Hematopoietic multipotent progenitor cell (in vitro differentiated cells): Measurements from ENCODE around the gene STH. TPM values are rescaled to one million over a fixed set of nuclear protein-coding genes. Genes with fewer than 3 reads are reported as not detected.

Source experiments
- DNase-seq, 3 donors: peaks; one replicate each; pipeline ENCODE4 v3.0.0-alpha.2; 2011 to 2015; ENCODE audit warnings: low read depth in 2 of 3, low spot score in 2 of 3
- total RNA-seq: library from RNA; depleted of rRNA; stranded (reverse); fragments of >200 nt; gene quantifications from one replicate; pipeline ENCODE4 v1.2.3, GENCODE V29; 2012

The STH gene
- total RNA-seq, 1 donor: not detected

DNA sequence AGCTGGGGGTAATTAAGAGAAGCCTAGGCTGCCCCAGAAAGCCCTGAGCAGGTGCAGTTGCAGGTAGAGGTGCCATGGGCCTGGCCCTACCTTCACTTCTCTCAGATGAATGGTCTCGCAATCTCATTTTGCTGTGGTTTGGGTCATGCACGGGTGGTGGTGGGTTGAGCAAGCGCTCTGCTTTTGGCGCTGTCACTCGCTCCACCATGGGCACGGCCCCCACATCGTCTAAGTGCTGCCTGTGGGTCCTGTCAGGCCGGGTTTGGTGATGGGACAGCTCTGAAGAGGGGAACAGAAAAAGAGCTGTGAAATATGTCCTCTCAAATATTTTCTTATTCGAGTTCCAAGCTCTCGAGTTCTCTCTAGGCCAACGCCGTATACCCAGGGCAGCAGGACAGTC lies 39.9 kb downstream of the STH start:
- no peak for DNase-seq

DNA sequence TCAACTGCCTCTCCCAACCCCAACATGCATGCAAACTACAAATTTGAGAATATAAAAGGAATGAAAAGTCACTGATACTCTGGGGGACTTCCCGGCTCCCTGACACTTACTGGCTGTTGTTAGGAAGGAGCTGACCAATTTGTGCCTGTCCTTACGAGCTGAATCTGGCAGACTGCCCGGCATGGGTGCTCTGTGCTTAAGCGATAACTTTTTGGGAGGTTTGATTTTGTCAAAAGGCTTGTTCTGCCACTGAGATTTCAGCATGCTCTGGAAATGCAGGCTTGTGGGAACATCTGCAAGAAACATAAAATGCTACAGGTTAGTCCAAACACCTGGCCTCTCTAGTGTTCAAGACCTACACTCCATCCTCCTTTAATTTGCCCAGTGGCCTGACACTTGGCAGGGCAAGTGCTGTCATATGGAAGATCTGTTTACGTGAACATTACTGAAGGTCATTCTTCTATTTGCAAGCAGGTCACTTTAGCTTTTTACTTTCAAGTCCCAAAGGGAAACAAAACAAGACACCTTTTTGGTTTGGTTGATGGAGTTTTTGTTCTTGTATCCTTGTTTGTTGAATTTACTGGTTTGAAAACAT lies 40.6 kb downstream of the STH start:
- no peak for DNase-seq

DNA sequence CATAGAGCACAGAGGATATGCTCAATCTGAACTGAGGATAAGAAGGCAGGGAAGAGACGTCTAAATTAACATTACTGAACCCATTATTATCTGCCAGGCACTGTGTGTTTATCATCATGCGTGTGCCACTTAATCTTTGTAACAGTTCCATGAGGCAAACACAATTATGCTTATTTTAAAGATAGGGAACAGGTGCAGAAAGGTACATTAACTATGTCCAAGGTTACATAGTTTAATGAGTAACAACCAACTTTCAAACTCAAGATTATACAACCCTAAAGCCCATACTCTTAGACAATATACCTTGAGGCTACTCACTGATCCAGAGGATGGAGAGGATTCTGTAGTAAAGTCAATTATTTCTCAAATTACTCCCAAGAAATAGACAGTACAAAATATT lies 43.2 kb downstream of the STH start:
- DNase-seq: no peak

DNA sequence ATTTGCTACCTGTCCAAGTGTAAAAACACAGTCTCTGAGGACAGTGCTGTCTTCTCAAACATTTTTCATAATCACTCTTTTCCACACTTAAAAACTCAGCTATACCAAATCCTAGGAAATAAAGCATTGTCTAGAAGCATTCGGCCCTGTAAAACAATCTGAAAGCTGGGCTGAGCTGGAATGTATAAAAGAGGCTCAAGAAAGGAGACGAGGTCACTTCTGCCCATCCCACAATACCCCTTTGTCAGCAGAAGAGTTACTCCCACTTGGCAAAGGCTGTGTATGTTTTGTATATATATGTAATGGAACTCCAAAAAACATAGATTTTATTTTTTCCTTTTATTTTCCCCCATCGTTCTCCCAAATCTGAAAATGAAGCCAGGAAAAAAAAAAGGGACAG lies 43.9 kb downstream of the STH start:
- DNase-seq: no peak

DNA sequence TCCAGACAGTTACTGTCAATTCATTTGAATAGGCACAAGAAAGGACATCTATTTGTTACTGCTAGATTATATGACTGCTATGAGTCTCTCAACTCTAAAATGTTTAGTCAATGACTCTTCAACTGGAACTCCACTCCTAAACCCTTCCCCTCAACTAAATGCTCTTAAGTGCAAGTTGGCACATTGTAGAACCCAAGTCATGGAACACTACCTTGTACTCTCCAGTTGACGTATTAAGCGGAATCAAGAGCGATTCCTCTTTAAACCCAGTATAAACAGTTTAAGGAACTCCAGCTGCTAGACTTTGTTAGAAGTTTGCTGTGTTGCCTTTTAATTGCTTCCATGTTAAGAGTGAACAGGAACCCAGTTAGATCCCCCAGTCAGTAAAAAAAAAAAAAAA lies 44.6 kb downstream of the STH start:
- no peak for DNase-seq

DNA sequence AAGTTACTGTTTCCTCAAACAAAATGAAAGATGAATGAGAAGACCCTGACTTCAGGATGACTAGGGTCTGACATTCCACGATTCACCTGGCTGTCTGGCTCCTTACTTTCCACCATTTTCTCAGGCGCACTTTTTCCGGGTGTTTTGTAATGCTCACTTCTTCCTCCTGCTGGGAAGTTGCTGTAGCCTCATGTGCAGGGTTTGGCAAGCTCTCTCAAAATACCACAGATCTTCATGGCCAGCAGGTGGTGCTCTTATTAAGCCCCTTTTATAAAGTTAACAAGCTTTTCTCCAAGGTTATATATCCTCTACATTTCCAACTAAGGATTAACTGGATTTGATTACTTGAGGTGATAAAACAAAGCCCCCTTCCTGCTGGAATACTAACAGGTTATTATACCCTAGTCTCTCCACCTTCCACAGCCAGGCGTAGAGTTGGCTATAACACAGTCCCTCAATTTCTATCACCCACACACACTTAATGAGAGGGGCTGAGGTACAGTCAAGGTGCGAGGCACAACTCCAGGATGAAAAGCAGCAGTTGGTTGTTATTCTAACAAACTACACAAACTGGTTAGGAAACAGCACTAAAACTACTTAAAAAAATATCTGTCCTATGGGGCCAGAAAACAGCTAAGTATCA lies 45.4 kb downstream of the STH start:
- peak in 2 of 3 donors; percentile 74 to 82 for DNase-seq

DNA sequence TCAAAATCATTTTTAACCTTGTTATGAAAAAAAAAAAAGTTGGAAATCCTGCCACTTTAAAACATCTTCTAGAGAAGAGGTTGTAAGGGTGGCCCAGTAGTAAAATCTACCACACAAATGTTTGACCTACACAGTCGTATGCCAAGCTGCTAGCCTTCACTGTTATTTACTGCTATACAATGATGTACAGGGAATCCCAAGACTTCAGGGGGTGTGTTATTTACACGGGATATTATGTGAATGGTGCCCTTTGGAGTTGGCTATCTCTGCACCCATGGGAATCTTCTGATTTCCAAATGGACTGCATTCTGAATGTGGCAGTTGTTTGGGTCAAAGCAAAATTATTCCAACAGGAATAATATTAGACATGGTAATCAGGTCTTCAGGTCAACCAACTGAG lies 45.9 kb downstream of the STH start:
- DNase-seq: no peak

DNA sequence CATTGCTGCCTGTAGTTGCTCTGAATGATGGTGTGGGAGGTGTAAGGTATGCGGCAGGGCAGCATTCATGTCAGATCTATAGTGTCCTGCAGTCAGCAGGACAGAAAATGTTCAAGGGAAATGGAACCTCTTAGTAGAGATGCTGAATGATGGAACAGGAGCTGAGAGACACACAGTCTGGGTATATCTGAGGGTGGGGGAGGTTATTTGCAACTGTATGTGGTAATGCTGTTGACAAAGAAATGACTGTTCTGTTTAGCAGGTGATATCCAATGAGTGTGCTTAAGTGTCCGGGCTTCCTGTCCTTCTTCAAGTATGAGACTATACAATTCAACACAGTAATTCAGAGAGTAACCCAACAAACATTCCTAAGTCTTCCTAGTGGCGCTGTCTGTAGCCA lies 46.6 kb downstream of the STH start:
- no peak for DNase-seq

DNA sequence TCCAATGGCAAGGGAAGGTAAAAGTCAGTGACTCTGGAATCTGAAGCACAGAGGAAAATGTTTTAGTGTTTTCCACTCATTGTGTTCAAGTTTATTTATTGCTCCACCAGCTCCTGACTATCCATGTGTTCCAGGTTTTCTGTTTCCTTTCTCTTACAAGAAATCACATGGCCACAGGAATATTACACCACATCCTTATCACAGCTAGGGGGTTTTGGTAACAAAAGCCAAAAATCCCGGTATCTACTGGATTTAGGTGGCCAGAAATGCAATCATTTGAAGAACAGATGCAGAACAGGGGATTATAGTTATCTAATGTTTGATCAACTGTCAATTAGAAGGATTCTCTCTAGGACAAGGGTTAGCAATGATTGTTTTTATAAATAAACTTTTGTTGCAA lies 47.9 kb downstream of the STH start:
- DNase-seq: no peak

DNA sequence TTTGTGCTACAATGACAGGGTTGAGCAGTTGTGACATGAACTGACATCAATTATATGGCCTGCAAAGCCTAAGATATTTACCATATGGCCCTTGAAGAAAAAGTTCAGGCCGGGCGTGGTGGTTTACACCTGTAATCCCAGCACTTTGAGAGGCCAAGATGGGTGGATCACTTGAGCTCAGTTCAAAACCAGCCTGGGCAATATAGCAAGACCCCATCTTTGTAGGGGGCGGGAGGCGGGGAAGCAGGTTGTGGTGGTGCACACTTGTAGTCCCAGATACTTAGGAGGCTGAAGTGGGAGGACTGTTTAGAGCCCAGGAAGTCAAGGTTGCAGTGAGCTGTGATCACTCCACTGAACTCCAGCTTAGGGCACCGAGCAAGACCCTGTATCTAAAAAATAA lies 48.3 kb downstream of the STH start:
- no peak for DNase-seq

DNA sequence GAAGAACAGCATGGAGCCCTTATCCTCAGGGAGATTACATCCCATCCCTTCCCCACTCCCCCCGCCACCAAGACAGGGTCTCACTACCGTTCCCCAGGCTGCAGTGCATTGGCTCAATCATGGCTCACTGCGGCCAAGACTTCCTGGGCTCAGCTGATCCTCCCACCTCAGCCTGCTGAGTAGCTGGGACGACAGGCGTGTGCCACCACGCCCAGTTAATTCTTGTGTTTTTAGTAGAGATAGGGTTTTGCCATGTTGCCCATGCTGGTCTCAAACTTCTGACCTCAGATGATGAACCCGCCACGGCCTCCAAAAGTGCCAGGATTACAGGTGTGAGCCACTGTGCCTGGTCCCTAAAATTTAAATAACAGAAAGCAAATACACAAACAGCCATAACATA lies 48.8 kb downstream of the STH start:
- no peak for DNase-seq

Other genes with a start within 250 kb of the STH start
- under 0.01 TPM for gene CRHR1, start 214.9 kb upstream of the STH start, total RNA-seq
- not detected for gene SPPL2C, start 154.4 kb upstream of the STH start, total RNA-seq
- gene MAPT, start 104.7 kb upstream of the STH start, total RNA-seq: under 0.01 TPM
- gene KANSL1, start 194.2 kb downstream of the STH start, total RNA-seq: 140 TPM